GM12878 (cell line): ENCODE data around the gene HHIPL1.

Source experiments
- ATF3 ChIP-seq: IDR thresholded peaks from 2 replicates; pipeline ENCODE4 v1.6.1; 2011; ENCODE audit warnings: low read depth, mild to moderate bottlenecking, low read length, moderate library complexity, borderline replicate concordance; ENCODE audit errors: extremely low read depth
- CTCF ChIP-seq, 3 experiments: IDR thresholded peaks in 2 of 3; conservative IDR thresholded peaks in 1 of 3; 2 replicates each; pipeline ENCODE4 v1.5.1; 2011; ENCODE audit warnings: low read depth in 3 of 3, low read length in 3 of 3, mild to moderate bottlenecking in 3 of 3, control low read depth in 2 of 3, moderate library complexity in 2 of 3, inconsistent platforms in 1 of 3, mixed read lengths in 1 of 3; ENCODE audit not compliant: control insufficient read depth in 2 of 3, insufficient read depth in 1 of 3; ENCODE audit errors: extremely low read depth in 1 of 3
- EED ChIP-seq: sonication (generic); IDR thresholded peaks from 2 replicates; pipeline ENCODE4 v1.6.1; 2016; ENCODE audit warnings: antibody characterized with exemption, low read depth
- EP300 ChIP-seq, 2 experiments: fragments of 150-350 bp in 1 of 2; IDR thresholded peaks; 2 replicates each; pipeline ENCODE4 v1.6.1; 2011 to 2012; ENCODE audit warnings: low read depth in 2 of 2, low read length in 2 of 2, borderline replicate concordance in 1 of 2, improper control_type of control experiment in 1 of 2, inconsistent platforms in 1 of 2; ENCODE audit not compliant: control insufficient read depth in 1 of 2
- EZH2 ChIP-seq: IDR thresholded peaks from 2 replicates; pipeline ENCODE4 v1.6.1; 2012; ENCODE audit warnings: low read depth, mild to moderate bottlenecking, control low read depth, inconsistent platforms, low read length, borderline replicate concordance; ENCODE audit not compliant: control insufficient read depth
- FOXK2 ChIP-seq: fragments of 450-650 bp; IDR thresholded peaks from 2 replicates; pipeline ENCODE4 v1.6.1; 2017; ENCODE audit warnings: mild to moderate bottlenecking, moderate library complexity
- HCFC1 ChIP-seq: fragments of 150-350 bp; IDR thresholded peaks from 2 replicates; pipeline ENCODE4 v1.6.1; 2014; ENCODE audit warnings: low read length
- HDAC6 ChIP-seq: fragments of 200-600 bp; sonication (generic); IDR thresholded peaks from one replicate; pipeline ENCODE4 v1.8.0; 2017; ENCODE audit warnings: antibody characterized with exemption; ENCODE audit not compliant: unreplicated experiment
- POLR2AphosphoS5 ChIP-seq: IDR thresholded peaks from 2 replicates; pipeline ENCODE4 v1.6.1; 2011; ENCODE audit warnings: mild to moderate bottlenecking, low read length, inconsistent platforms
- RAD21 ChIP-seq: IDR thresholded peaks from 2 replicates; pipeline ENCODE4 v1.6.1; 2011; ENCODE audit warnings: mild to moderate bottlenecking, low read depth, low read length, moderate library complexity; ENCODE audit not compliant: insufficient read depth
- RELA ChIP-seq: fragments of 450-650 bp; IDR thresholded peaks from 2 replicates; pipeline ENCODE4 v1.8.0; 2014; ENCODE audit warnings: borderline replicate concordance; ENCODE audit not compliant: partially characterized antibody
- SRF ChIP-seq, 2 experiments: IDR thresholded peaks; 2 replicates each; pipeline ENCODE4 v1.6.1; 2011; ENCODE audit warnings: low read depth in 2 of 2, low read length in 2 of 2, mild to moderate bottlenecking in 1 of 2, moderate library complexity in 1 of 2
- TAF1 ChIP-seq: IDR thresholded peaks from 2 replicates; pipeline ENCODE4 v1.6.1; 2011; ENCODE audit warnings: mild to moderate bottlenecking, low read depth, low read length, borderline replicate concordance
- TF ChIP-seq, protein P1 (sequence below): IDR thresholded peaks from 2 replicates; pipeline ENCODE4 v1.6.1; 2012; ENCODE audit warnings: mild to moderate bottlenecking, low read depth, low read length

- TF ChIP-seq HDAC6 (no peak), EZH2 (no peak), HCFC1 (no peak), RELA (no peak), FOXK2 (no peak), EP300 (IDR thresholded peaks at IDR 0.05; ENCODE audit: borderline replicate concordance in 1 of 2, control insufficient read depth in 1 of 2, low read depth in 2 of 2, low read length in 2 of 2) (no peak), TAF1 (no peak), SRF (IDR thresholded peaks at IDR 0.05; ENCODE audit: low read depth in 2 of 2, low read length in 2 of 2) (no peak), EED (no peak), RAD21 (no peak), CTCF (IDR thresholded peaks at IDR 0.05 in 2 of 3, conservative IDR thresholded peaks at IDR 0.05 in 1 of 3; ENCODE audit: control insufficient read depth in 2 of 3, extremely low read depth in 1 of 3, insufficient read depth in 1 of 3, low read depth in 3 of 3, low read length in 3 of 3) (no peak), ATF3 (no peak), POLR2AphosphoS5 (no peak)
- TF ChIP-seq, protein P1, sequence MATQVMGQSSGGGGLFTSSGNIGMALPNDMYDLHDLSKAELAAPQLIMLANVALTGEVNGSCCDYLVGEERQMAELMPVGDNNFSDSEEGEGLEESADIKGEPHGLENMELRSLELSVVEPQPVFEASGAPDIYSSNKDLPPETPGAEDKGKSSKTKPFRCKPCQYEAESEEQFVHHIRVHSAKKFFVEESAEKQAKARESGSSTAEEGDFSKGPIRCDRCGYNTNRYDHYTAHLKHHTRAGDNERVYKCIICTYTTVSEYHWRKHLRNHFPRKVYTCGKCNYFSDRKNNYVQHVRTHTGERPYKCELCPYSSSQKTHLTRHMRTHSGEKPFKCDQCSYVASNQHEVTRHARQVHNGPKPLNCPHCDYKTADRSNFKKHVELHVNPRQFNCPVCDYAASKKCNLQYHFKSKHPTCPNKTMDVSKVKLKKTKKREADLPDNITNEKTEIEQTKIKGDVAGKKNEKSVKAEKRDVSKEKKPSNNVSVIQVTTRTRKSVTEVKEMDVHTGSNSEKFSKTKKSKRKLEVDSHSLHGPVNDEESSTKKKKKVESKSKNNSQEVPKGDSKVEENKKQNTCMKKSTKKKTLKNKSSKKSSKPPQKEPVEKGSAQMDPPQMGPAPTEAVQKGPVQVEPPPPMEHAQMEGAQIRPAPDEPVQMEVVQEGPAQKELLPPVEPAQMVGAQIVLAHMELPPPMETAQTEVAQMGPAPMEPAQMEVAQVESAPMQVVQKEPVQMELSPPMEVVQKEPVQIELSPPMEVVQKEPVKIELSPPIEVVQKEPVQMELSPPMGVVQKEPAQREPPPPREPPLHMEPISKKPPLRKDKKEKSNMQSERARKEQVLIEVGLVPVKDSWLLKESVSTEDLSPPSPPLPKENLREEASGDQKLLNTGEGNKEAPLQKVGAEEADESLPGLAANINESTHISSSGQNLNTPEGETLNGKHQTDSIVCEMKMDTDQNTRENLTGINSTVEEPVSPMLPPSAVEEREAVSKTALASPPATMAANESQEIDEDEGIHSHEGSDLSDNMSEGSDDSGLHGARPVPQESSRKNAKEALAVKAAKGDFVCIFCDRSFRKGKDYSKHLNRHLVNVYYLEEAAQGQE, result no peak
Measured at GRCh38 chr14:99717682-99718013, 72.7 kb downstream of the HHIPL1 start.
